Measurements from ENCODE around the gene RANBP17. TPM values are rescaled to one million over a fixed set of nuclear protein-coding genes. Genes with fewer than 3 reads are reported as not detected.

The RANBP17 gene
- total RNA-seq, 2 donors from 2014 or later = 5.4 to 19.8 TPM

DNA sequence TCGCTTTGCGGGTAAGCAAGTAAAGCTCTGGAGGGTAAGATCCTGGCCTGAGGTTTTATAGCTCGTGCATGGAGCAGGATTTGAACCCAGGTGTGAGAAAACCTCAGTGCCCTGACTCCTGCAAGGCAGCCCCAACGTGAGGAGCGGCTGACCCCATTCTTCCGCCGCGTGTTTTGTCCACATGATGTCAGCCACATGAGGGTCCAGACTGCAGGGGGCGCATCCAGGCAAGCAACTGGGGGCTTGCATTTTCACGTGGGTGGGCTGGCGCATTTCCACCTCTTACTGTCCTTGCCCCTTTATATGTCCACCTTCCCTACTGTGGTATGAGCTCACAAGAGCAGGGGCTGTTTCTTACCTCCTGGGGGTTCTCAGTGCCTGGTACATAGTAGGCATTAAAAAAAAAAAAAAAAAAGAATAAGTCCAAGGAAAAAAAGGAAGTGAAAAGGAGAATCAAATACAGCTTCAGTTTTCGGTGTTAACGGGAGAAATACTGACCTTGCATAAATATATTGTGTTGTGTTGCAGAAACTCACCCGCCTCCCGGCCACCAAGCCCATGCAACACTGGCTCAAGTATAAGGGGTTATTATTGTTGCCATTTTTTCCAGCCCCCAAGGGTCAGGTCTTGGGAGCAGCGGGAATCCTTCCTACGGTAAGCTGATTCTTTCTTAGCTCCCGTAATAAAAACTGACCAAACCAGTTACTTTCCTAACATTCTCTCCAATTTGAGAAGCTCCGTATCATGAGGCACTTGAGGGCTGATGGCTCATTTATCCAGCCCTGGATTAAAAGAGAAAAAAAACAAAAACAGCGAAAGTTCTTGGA, 462.2 kb downstream of the RANBP17 start:
- TF ChIP-seq POLR2A (IDR thresholded peaks at IDR 0.05) = no peak
- TF ChIP-seq, protein P1, sequence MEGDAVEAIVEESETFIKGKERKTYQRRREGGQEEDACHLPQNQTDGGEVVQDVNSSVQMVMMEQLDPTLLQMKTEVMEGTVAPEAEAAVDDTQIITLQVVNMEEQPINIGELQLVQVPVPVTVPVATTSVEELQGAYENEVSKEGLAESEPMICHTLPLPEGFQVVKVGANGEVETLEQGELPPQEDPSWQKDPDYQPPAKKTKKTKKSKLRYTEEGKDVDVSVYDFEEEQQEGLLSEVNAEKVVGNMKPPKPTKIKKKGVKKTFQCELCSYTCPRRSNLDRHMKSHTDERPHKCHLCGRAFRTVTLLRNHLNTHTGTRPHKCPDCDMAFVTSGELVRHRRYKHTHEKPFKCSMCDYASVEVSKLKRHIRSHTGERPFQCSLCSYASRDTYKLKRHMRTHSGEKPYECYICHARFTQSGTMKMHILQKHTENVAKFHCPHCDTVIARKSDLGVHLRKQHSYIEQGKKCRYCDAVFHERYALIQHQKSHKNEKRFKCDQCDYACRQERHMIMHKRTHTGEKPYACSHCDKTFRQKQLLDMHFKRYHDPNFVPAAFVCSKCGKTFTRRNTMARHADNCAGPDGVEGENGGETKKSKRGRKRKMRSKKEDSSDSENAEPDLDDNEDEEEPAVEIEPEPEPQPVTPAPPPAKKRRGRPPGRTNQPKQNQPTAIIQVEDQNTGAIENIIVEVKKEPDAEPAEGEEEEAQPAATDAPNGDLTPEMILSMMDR (IDR thresholded peaks at IDR 0.05) = no peak
- no peak for TF ChIP-seq POLR2AphosphoS5 (IDR thresholded peaks at IDR 0.05)
- WGBS = 35% methylated on average over 20 of the region's 20 CpGs
- Histone ChIP-seq H3K4me3 (no peak overlapping the region), H3K4me1 (replicated peaks) (no peaks in the 10 kb centered on the region), H3K9me3 (no peaks in the 10 kb centered on the region), H3K27me3 (replicated peaks; ENCODE audit: insufficient read depth) (peaks cover 17% of the 10 kb centered on the region), H3K27ac (no peak overlapping the region), H3K36me3 (no peaks in the 10 kb centered on the region)
- intact Hi-C loops (cut with DNase I) = no loop called here
- DNase-seq (ENCODE audit: low spot score) = no peak

DNA sequence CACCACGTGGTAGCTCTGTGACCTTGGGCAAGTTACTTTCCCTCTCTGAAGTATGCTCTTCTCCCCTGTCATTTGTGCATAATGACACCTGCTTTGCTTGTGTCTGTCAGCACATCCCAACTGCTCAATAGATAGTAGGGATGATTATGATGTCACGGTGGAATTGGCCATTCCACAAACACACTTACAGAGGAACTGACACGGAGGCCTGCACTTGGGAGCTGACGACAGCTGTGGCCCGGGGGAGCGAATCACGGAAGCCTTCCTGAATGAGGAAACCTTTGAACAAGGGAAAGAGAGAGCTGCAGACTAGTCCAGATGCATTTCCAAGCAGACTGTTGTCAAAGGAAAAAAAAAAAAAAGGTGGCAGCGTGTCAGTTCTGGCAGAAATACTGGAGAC, 468.2 kb downstream of the RANBP17 start:
- no peak for DNase-seq (ENCODE audit: low spot score)
- Histone ChIP-seq H3K27me3 (replicated peaks; ENCODE audit: insufficient read depth) (peaks cover 10% of the 10 kb centered on the region), H3K9me3 (no peaks in the 10 kb centered on the region), H3K4me1 (replicated peaks) (no peaks in the 10 kb centered on the region), H3K36me3 (no peaks in the 10 kb centered on the region), H3K4me3 (no peak overlapping the region), H3K27ac (no peak overlapping the region)
- intact Hi-C loops (cut with DNase I) = no loop called here
- WGBS = 71% methylated on average over 8 of the region's 8 CpGs
- TF ChIP-seq POLR2AphosphoS5 (IDR thresholded peaks at IDR 0.05) (no peak), POLR2A (IDR thresholded peaks at IDR 0.05) (no peak)
- TF ChIP-seq, protein P1 (IDR thresholded peaks at IDR 0.05) = no peak

DNA sequence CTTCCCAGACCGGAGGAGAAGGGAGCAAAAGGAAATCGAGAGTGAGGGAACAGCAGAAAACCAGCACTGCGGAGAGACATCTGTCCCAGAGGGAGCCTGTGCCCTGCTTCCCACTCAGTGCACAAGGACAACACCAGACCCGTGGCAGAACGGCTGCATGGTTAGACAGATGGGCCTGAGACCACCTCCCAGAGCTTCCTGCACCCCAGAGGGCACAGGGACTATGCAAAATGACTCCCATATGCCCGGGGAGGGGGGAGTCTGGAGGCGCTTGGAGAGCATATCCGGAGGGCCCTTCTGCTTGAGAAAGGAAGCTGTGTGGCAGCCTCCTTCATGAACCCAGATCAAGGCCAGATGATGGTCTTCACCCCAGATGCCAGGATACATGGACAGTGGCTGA, 473.8 kb downstream of the RANBP17 start:
- Histone ChIP-seq H3K27ac (no peak overlapping the region), H3K36me3 (no peaks in the 10 kb centered on the region), H3K4me1 (replicated peaks) (no peaks in the 10 kb centered on the region), H3K27me3 (replicated peaks; ENCODE audit: insufficient read depth) (peaks cover 2% of the 10 kb centered on the region), H3K4me3 (no peak overlapping the region), H3K9me3 (no peaks in the 10 kb centered on the region)
- 82% methylated on average over 8 of the region's 8 CpGs for WGBS
- TF ChIP-seq, protein P1 (IDR thresholded peaks at IDR 0.05) = no peak
- TF ChIP-seq POLR2A (IDR thresholded peaks at IDR 0.05) = no peak
- TF ChIP-seq POLR2AphosphoS5 (IDR thresholded peaks at IDR 0.05) = no peak
- no peak for DNase-seq (ENCODE audit: low spot score)
- intact Hi-C loops (cut with DNase I) = loop anchor here (2.0 to 5.0 kb wide), 2 partner anchors 128 to 591 kb away; no protein-coding TSS in a partner anchor

DNA sequence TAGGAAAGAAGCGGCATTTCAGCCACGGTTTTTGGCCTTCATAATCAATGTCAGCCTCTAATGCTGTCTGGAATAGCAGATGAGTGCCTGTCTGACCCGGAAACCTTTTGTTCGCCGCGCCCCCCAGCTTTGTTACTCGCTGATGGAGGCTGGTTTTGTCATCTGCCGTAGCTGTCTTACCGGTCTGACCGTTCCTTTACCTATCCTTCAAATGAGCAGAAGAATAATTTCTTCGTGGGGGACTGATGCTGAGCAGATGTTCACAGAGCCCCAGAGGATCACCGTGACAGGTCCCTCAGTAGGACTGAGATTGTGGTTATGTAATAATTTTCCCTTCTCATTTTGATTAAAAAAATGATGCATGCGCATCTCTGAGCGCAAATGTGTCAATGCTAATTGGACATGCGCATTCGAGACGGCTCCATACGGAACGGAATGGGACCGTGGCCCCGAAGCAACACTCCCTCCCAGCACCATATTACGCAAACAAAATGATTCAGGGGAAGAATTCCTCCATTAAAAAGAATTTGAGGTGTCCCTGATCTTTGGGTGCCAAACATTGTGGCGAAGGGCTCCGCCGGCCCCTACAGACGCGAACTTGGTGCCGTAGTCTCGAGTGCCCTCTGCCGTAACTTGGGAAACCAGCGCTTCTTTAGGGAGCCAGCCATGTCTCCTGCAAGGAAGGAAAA, 474.8 kb downstream of the RANBP17 start:
- peak overlapping the region in 1 of 2 donors; percentile 9 for H3K4me3 ChIP-seq
- no peak overlapping the region for H3K27ac ChIP-seq
- no peaks in the 10 kb centered on the region for H3K36me3 ChIP-seq
- no peaks in the 10 kb centered on the region for H3K27me3 ChIP-seq (replicated peaks; ENCODE audit: insufficient read depth)
- 9% methylated on average over 31 of the region's 31 CpGs for WGBS
- H3K4me1 ChIP-seq (replicated peaks) = no peaks in the 10 kb centered on the region
- no peak for DNase-seq (ENCODE audit: low spot score)
- intact Hi-C loops (cut with DNase I) = loop anchor here (2.0 to 5.0 kb wide), 2 partner anchors 129 to 592 kb away; no protein-coding TSS in a partner anchor
- no peaks in the 10 kb centered on the region for H3K9me3 ChIP-seq
- TF ChIP-seq POLR2A (IDR thresholded peaks at IDR 0.05) (no peak), POLR2AphosphoS5 (IDR thresholded peaks at IDR 0.05) (no peak)
- TF ChIP-seq, protein P1 (IDR thresholded peaks at IDR 0.05) = peak in 3 of 4 experiments; percentile 25 to 49 (median 40)
